Neutrophil (primary cell): Measurements from ENCODE around the gene CFAP61.
"Not testable (repeated sequence)": the region's sequence is repeated elsewhere in the genome, so short reads cannot be mapped to it uniquely, and the experiment has no call there.

Experiments
- H3K27ac ChIP-seq: fragments of 200-600 bp; sonication (generic); 2 replicates; pipeline ENCODE4 v1.5.1; 2016; ENCODE audit warnings: mild to moderate bottlenecking, moderate library complexity
- H3K27me3 ChIP-seq: fragments of 200-600 bp; sonication (generic); 2 replicates; pipeline ENCODE4 v1.6.0; 2016; ENCODE audit warnings: mild to moderate bottlenecking
- H3K36me3 ChIP-seq: fragments of 200-600 bp; sonication (generic); 2 replicates; pipeline ENCODE4 v1.5.1; 2017
- H3K4me1 ChIP-seq, 2 experiments: fragments of 200-600 bp in 1 of 2; sonication (generic) in 1 of 2; 1 replicate in 1 of 2; 2 replicates in 1 of 2; pipeline versions ENCODE4 v1.5.1 to v1.6.1; 2013 to 2016; ENCODE audit warnings: low read depth in 1 of 2, low read length in 1 of 2, mild to moderate bottlenecking in 1 of 2, moderate library complexity in 1 of 2; ENCODE audit not compliant: control insufficient read depth in 1 of 2, insufficient read depth in 1 of 2
- H3K4me3 ChIP-seq, 2 experiments: fragments of 200-600 bp in 1 of 2; sonication (generic) in 1 of 2; 1 replicate in 1 of 2; 2 replicates in 1 of 2; pipeline ENCODE4 v1.5.1; 2013 to 2016; ENCODE audit warnings: low read depth in 1 of 2, low read length in 1 of 2, mild to moderate bottlenecking in 1 of 2, moderate library complexity in 1 of 2
- H3K9me3 ChIP-seq: fragments of 200-600 bp; sonication (generic); 2 replicates; pipeline ENCODE4 v1.5.1; 2016
- CTCF ChIP-seq: fragments of 200-600 bp; sonication (generic); IDR thresholded peaks from 2 replicates; pipeline ENCODE4 v1.5.1; 2016; ENCODE audit warnings: antibody characterized with exemption

Gene CFAP61

DNA sequence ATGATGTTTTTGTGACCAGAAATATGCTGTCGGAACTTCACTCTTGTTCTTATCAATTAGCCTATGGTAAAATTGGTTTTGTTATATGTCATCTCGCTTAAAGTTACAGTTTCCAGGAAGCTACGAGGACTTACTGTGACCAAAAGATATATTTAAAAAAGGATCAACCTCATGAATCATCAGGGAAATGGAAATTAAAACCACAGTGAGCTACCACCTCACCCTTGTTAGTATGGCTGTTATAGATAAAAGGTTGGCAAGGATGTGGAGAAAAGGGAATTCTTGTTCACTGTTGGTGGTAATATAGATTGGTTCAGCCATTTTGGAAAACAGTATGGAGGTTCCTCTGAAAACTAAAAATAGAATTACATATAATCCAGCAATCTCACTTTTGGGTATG lies 301.2 kb downstream of the CFAP61 start:
- H3K4me1 ChIP-seq: no peaks in the 10 kb centered on the region
- no peaks in the 10 kb centered on the region for H3K9me3 ChIP-seq
- H3K36me3 ChIP-seq: no peaks in the 10 kb centered on the region
- H3K27ac ChIP-seq: no peak overlapping the region
- no peak overlapping the region for H3K4me3 ChIP-seq
- H3K27me3 ChIP-seq: peaks cover 49% of the 10 kb centered on the region
- TF ChIP-seq CTCF: no peak

- H3K4me1 ChIP-seq, H3K9me3 ChIP-seq, H3K36me3 ChIP-seq, H3K4me3 ChIP-seq, H3K27ac ChIP-seq: not testable (repeated sequence)
- peaks cover 56% of the 10 kb centered on the region for H3K27me3 ChIP-seq
These were observed 303.2 kb downstream of the CFAP61 start for GRCh38 chr20:20355503-20355902.

DNA sequence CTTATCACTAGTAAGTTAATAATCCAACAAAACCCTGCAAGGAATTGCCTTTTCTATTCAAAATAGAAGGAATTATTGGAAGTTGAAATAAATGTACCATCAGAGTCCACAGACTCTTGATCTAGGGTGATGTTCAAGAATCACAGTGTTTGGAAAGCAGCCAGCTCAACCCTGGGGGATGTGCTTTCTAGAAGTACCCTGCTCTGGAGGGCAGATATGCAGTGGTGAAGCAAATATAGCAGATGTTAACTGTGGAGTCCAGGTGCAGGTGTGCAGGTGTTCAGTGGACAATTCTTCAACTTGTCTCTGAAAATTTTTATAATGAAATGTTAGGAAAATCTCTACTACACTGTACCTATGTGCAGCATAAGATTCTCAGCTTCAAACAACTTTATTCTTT lies 306.5 kb downstream of the CFAP61 start:
- no peak for TF ChIP-seq CTCF
- peaks cover 64% of the 10 kb centered on the region for H3K27me3 ChIP-seq

GRCh38 chr20:20359628-20360027 lies 307.3 kb downstream of the CFAP61 start:
- H3K36me3 ChIP-seq: no peaks in the 10 kb centered on the region
- no peak for TF ChIP-seq CTCF
- no peaks in the 10 kb centered on the region for H3K9me3 ChIP-seq

More for the DNA sequence above, 306.5 kb downstream of the CFAP61 start:
- H3K27ac ChIP-seq: no peak overlapping the region
- peaks cover 0 to 4% of the 10 kb centered on the region in 2 experiments for H3K4me1 ChIP-seq
- no peak overlapping the region for H3K4me3 ChIP-seq
- no peaks in the 10 kb centered on the region for H3K36me3 ChIP-seq
- no peaks in the 10 kb centered on the region for H3K9me3 ChIP-seq

GRCh38 chr20:20360464-20360863 lies 308.1 kb downstream of the CFAP61 start:
- no peak overlapping the region for H3K4me3 ChIP-seq
- H3K9me3 ChIP-seq: no peaks in the 10 kb centered on the region

More at GRCh38 chr20:20359628-20360027, 307.3 kb downstream of the CFAP61 start:
- no peak overlapping the region for H3K27ac ChIP-seq
- no peak overlapping the region for H3K4me3 ChIP-seq
- H3K27me3 ChIP-seq: peaks cover 69% of the 10 kb centered on the region
- H3K4me1 ChIP-seq: peaks cover 0 to 12% of the 10 kb centered on the region in 2 experiments

More at GRCh38 chr20:20360464-20360863, 308.1 kb downstream of the CFAP61 start:
- Histone ChIP-seq H3K27ac (no peak overlapping the region), H3K27me3 (peaks cover 77% of the 10 kb centered on the region), H3K36me3 (no peaks in the 10 kb centered on the region), H3K4me1 (peaks cover 0 to 12% of the 10 kb centered on the region in 2 experiments)
- no peak for TF ChIP-seq CTCF
